H1 (cell line): Measurements from ENCODE around the gene DNAAF5.

Experiments used
- CEBPB ChIP-seq: IDR thresholded peaks from 2 replicates; pipeline ENCODE4 v1.6.1; 2012; ENCODE audit warnings: low read depth, low read length
- EP300 ChIP-seq, 2 experiments: IDR thresholded peaks; 1 replicate in 1 of 2; 2 replicates in 1 of 2; pipeline ENCODE4 v1.6.1; 2011 to 2012; ENCODE audit warnings: low read depth in 2 of 2, low read length in 2 of 2, mild to moderate bottlenecking in 2 of 2, borderline replicate concordance in 1 of 2, inconsistent platforms in 1 of 2, moderate library complexity in 1 of 2
- POLR2A ChIP-seq, 2 experiments: IDR thresholded peaks; 1 replicate in 1 of 2; 2 replicates in 1 of 2; pipeline ENCODE4 v1.6.1; 2011; ENCODE audit warnings: low read depth in 2 of 2, low read length in 2 of 2, mild to moderate bottlenecking in 2 of 2; ENCODE audit errors: control extremely low read depth in 1 of 2
- RAD21 ChIP-seq, 2 experiments: IDR thresholded peaks in 1 of 2; conservative IDR thresholded peaks in 1 of 2; 2 replicates each; pipeline ENCODE4 v1.6.1; 2011; ENCODE audit warnings: low read depth in 2 of 2, low read length in 2 of 2, improper control_type of control experiment in 1 of 2, inconsistent platforms in 1 of 2, mild to moderate bottlenecking in 1 of 2, moderate library complexity in 1 of 2
- RXRA ChIP-seq: IDR thresholded peaks from 2 replicates; pipeline ENCODE4 v1.6.1; 2011; ENCODE audit warnings: low read depth, mild to moderate bottlenecking, low read length, moderate library complexity; ENCODE audit not compliant: insufficient read depth
- SAP30 ChIP-seq: fragments of 300-600 bp; sonication (generic); IDR thresholded peaks from 2 replicates; pipeline ENCODE4 v1.7.1; 2012; ENCODE audit warnings: low read length, moderate library complexity, mild to moderate bottlenecking, inconsistent platforms; ENCODE audit not compliant: insufficient read depth, insufficient replicate concordance
- ZNF274 ChIP-seq: IDR thresholded peaks from 2 replicates; pipeline ENCODE4 v1.7.0; 2012; ENCODE audit warnings: low read length, borderline replicate concordance; ENCODE audit errors: extremely low read depth
- TF ChIP-seq, protein P1 (sequence below), 3 experiments: IDR thresholded peaks; 1 replicate in 2 of 3; 2 replicates in 1 of 3; pipeline versions ENCODE4 v1.5.1 to v1.6.1; 2011; ENCODE audit warnings: low read length in 3 of 3, mild to moderate bottlenecking in 3 of 3, inconsistent platforms in 2 of 3, low read depth in 1 of 3, moderate library complexity in 1 of 3; ENCODE audit not compliant: insufficient read depth in 1 of 3; ENCODE audit errors: control extremely low read depth in 1 of 3
- TF ChIP-seq, protein P2 (sequence below): IDR thresholded peaks from 2 replicates; pipeline ENCODE4 v1.6.1; 2012; ENCODE audit warnings: inconsistent platforms
- TF ChIP-seq, protein P3 (sequence below): IDR thresholded peaks from 2 replicates; pipeline ENCODE4 v1.6.1; 2011; ENCODE audit warnings: low read length, improper control_type of control experiment

DNA sequence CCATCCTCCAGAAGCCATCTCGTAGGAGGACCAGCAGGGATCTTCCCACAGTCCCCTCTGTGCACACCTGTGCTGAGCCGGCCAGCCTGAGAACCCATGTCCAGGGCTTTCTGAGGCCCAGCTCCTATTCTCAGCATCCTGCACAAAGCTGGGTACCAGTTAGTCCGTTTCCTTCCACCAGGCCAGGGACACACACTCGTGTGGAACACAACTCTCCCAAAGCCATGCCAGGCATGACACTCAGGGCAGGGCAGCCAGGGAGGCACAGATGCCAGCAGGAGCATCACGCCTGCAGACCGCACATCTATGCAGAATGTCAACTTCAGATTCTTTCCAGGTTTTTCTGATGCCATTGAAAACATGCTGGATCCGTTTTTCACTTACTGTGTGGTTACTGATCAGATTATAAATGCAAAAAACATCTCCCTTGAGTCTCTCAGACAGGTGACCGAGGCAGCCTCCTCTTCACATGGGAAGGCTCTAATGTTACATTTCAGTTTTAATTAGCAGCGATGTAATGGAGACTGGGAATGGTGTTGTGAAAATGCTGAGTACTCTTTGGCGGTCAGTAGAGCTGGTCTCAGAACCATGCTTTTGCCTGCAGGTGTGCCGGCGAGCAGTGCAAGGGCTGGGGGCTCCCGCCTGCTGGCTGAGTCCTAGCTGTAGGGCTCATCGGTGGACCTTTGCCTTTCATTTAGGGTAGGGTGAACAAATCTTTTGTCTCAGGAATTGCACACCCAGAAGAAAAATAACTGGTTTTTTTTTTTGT, 102.5 kb downstream of the DNAAF5 start:
- TF ChIP-seq, protein P1, sequence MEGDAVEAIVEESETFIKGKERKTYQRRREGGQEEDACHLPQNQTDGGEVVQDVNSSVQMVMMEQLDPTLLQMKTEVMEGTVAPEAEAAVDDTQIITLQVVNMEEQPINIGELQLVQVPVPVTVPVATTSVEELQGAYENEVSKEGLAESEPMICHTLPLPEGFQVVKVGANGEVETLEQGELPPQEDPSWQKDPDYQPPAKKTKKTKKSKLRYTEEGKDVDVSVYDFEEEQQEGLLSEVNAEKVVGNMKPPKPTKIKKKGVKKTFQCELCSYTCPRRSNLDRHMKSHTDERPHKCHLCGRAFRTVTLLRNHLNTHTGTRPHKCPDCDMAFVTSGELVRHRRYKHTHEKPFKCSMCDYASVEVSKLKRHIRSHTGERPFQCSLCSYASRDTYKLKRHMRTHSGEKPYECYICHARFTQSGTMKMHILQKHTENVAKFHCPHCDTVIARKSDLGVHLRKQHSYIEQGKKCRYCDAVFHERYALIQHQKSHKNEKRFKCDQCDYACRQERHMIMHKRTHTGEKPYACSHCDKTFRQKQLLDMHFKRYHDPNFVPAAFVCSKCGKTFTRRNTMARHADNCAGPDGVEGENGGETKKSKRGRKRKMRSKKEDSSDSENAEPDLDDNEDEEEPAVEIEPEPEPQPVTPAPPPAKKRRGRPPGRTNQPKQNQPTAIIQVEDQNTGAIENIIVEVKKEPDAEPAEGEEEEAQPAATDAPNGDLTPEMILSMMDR (IDR thresholded peaks at IDR 0.05; ENCODE audit: control extremely low read depth in 1 of 3, insufficient read depth in 1 of 3, low read depth in 1 of 3, low read length in 3 of 3): peak in 1 of 3 experiments; percentile 11; a peak in 1 of 4 replicates
- TF ChIP-seq, protein P2, sequence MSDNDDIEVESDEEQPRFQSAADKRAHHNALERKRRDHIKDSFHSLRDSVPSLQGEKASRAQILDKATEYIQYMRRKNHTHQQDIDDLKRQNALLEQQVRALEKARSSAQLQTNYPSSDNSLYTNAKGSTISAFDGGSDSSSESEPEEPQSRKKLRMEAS: no peak
- no peak for TF ChIP-seq EP300 (IDR thresholded peaks at IDR 0.05; ENCODE audit: borderline replicate concordance in 1 of 2, low read depth in 2 of 2, low read length in 2 of 2)
- no peak for TF ChIP-seq CEBPB
- TF ChIP-seq SAP30: no peak
- TF ChIP-seq, protein P3, sequence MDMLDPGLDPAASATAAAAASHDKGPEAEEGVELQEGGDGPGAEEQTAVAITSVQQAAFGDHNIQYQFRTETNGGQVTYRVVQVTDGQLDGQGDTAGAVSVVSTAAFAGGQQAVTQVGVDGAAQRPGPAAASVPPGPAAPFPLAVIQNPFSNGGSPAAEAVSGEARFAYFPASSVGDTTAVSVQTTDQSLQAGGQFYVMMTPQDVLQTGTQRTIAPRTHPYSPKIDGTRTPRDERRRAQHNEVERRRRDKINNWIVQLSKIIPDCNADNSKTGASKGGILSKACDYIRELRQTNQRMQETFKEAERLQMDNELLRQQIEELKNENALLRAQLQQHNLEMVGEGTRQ: no peak
- TF ChIP-seq POLR2A (IDR thresholded peaks at IDR 0.05; ENCODE audit: control extremely low read depth in 1 of 2, low read depth in 2 of 2, low read length in 2 of 2): no peak
- TF ChIP-seq RXRA: no peak
- TF ChIP-seq ZNF274: no peak
- TF ChIP-seq RAD21 (IDR thresholded peaks at IDR 0.05 in 1 of 2, conservative IDR thresholded peaks at IDR 0.05 in 1 of 2; ENCODE audit: low read depth in 2 of 2, low read length in 2 of 2): no peak
